ENCODE measurements around the gene PSMB2.

- TF ChIP-seq, protein P1, sequence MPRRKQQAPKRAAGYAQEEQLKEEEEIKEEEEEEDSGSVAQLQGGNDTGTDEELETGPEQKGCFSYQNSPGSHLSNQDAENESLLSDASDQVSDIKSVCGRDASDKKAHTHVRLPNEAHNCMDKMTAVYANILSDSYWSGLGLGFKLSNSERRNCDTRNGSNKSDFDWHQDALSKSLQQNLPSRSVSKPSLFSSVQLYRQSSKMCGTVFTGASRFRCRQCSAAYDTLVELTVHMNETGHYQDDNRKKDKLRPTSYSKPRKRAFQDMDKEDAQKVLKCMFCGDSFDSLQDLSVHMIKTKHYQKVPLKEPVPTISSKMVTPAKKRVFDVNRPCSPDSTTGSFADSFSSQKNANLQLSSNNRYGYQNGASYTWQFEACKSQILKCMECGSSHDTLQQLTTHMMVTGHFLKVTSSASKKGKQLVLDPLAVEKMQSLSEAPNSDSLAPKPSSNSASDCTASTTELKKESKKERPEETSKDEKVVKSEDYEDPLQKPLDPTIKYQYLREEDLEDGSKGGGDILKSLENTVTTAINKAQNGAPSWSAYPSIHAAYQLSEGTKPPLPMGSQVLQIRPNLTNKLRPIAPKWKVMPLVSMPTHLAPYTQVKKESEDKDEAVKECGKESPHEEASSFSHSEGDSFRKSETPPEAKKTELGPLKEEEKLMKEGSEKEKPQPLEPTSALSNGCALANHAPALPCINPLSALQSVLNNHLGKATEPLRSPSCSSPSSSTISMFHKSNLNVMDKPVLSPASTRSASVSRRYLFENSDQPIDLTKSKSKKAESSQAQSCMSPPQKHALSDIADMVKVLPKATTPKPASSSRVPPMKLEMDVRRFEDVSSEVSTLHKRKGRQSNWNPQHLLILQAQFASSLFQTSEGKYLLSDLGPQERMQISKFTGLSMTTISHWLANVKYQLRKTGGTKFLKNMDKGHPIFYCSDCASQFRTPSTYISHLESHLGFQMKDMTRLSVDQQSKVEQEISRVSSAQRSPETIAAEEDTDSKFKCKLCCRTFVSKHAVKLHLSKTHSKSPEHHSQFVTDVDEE (CRISPR knock-in tag; IDR thresholded peaks at IDR 0.05) = no peak
- TF ChIP-seq, protein P2, sequence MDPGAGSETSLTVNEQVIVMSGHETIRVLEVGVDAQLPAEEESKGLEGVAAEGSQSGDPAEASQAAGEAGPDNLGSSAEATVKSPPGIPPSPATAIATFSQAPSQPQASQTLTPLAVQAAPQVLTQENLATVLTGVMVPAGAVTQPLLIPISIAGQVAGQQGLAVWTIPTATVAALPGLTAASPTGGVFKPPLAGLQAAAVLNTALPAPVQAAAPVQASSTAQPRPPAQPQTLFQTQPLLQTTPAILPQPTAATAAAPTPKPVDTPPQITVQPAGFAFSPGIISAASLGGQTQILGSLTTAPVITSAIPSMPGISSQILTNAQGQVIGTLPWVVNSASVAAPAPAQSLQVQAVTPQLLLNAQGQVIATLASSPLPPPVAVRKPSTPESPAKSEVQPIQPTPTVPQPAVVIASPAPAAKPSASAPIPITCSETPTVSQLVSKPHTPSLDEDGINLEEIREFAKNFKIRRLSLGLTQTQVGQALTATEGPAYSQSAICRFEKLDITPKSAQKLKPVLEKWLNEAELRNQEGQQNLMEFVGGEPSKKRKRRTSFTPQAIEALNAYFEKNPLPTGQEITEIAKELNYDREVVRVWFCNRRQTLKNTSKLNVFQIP (CRISPR knock-in tag; IDR thresholded peaks at IDR 0.05; ENCODE audit: borderline replicate concordance, low read depth) = no peak
- TF ChIP-seq, protein P3, sequence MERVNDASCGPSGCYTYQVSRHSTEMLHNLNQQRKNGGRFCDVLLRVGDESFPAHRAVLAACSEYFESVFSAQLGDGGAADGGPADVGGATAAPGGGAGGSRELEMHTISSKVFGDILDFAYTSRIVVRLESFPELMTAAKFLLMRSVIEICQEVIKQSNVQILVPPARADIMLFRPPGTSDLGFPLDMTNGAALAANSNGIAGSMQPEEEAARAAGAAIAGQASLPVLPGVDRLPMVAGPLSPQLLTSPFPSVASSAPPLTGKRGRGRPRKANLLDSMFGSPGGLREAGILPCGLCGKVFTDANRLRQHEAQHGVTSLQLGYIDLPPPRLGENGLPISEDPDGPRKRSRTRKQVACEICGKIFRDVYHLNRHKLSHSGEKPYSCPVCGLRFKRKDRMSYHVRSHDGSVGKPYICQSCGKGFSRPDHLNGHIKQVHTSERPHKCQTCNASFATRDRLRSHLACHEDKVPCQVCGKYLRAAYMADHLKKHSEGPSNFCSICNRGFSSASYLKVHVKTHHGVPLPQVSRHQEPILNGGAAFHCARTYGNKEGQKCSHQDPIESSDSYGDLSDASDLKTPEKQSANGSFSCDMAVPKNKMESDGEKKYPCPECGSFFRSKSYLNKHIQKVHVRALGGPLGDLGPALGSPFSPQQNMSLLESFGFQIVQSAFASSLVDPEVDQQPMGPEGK (CRISPR knock-in tag; IDR thresholded peaks at IDR 0.05; ENCODE audit: borderline replicate concordance) = no peak
- TF ChIP-seq ZNF565 (CRISPR knock-in tag; conservative IDR thresholded peaks at IDR 0.05; ENCODE audit: low read depth) (no peak), ZFP30 (CRISPR knock-in tag; IDR thresholded peaks at IDR 0.05) (no peak), PPARA (CRISPR knock-in tag; IDR thresholded peaks at IDR 0.05; ENCODE audit: borderline replicate concordance) (no peak), BACH2 (CRISPR knock-in tag; IDR thresholded peaks at IDR 0.05; ENCODE audit: borderline replicate concordance) (no peak), ZC3H10 (CRISPR knock-in tag; IDR thresholded peaks at IDR 0.05) (no peak), ZFP3 (CRISPR knock-in tag; IDR thresholded peaks at IDR 0.05) (no peak), OSR1 (CRISPR knock-in tag; IDR thresholded peaks at IDR 0.05) (no peak), TCF4 (CRISPR knock-in tag; IDR thresholded peaks at IDR 0.05; ENCODE audit: borderline replicate concordance) (no peak), ZNF8 (CRISPR knock-in tag; IDR thresholded peaks at IDR 0.05) (no peak), ZNF70 (CRISPR knock-in tag; IDR thresholded peaks at IDR 0.05) (no peak), ISL1 (CRISPR knock-in tag; IDR thresholded peaks at IDR 0.05) (no peak)
Observed at GRCh38 chr1:35587736-35588135, 53.6 kb downstream of the PSMB2 start.

Data from SK-N-SH treated with all-trans-retinoic acid at 6 μM for 48 hours (cell line).